ENCODE data around the gene VGLL4. TPM values are rescaled to one million over a fixed set of nuclear protein-coding genes. Genes with fewer than 3 reads are reported as not detected.

Gene VGLL4
- polyA plus RNA-seq, 3 donors: 108 to 117 (median 109) TPM

DNA sequence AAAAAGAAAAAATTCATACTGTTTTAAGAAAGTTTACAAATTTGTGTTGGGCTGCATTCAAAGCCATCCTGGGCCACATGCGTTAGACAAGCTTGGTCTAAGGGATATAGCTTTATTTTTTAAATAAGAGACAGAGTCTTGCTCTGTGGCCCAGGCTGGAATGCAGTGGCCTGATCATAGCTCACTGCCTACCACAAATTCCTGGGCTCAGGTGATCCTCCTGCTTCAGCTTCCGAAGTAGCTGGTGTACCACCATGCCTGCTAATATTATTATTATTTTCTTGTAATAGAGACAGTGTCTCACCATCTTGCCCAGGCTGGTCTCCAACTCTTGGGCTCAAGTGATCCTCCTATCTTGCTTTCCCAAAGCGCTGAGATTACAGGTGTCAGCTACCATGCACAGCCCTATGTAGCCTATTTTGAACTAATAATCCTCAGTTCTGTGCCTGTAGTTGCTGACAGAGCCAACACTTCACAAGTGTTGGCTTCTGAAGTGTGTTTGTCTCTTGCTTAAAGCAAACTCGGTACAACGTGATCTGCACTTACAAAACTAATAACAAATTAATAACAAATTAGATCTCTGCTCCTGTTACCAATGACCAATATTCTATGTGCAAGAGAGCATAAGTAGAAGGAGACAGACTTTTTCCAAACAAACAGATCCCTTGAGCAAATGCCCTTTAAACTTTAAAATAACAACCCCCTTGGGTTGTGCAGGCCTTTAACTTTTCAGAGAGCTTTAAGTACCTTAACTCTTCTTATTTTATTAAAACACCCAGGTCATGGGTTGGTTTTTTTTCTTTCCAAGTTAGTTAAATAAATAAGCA lies 135.2 kb downstream of the VGLL4 start:
- DNase-seq (ENCODE audit: extremely low read depth in 1 of 11, low read depth in 9 of 11, low spot score in 4 of 11): no peak

DNA sequence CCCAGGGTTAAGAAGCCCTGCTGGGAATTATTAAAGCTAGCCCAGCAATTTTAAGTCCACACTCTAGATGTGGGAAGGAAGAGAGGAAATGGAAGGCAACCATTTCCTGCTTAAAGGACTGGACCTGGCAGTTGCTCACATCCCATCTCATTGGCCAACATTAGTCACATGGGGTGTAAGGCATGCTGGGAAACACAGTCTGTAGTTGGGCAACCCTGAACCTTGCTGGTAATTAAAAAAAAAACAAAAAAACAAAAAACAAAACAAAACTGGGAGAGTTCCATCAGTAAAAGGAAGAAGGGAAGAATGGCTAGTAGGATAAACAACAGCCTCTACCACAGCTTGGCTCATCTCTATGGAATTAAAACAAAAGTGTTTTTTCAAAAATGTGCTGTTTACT lies 136.0 kb downstream of the VGLL4 start:
- DNase-seq (ENCODE audit: extremely low read depth in 1 of 11, low read depth in 9 of 11, low spot score in 4 of 11): no peak

Other genes with a start within 250 kb of the VGLL4 start
- gene TAMM41, start 203.0 kb upstream of the VGLL4 start, polyA plus RNA-seq (ENCODE audit: insufficient read length in 3 of 3): 10 to 100 TPM; 19.3 to 22.2 (median 19.4) TPM

All from renal cortex interstitium (tissue), 11 donors.